ENCODE data around the gene EEF1G.
A peak's percentile ranks its signal among the peaks of the same experiment; 100 is the strongest.

EEF1G gene

DNA sequence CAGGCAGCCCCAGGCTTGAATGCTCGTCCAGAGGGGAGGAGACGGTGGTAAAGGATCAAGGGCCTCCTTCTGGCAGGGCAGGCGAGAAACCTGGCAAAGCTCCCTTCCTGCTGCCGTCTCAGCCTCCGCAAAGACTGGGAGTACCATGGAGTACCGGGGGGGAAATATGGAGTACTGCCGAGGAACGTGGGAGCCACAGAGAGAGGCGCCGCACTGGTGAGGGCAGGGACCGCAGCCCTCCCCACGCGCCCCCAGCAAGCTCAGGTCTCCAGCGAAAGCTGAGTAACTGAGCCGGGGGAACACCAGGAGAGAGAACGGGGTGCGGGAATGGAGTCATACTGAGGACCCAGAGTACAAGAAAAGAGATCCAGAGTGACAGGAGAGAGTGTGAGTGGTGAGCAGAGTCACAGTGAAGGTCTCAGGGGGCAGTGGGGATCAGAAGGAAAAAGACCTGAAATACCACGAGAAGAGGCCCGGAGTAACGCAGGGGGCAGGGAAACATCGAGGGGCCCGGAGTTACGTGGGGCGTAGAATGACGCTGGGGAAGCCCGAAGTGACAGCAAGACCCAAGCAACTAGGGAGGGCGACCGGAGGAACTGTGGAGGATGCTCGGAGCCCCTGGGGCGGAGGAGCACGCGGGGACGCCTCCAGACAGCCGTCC is 38.1 kb upstream of the EEF1G start:
- H3K9ac ChIP-seq (ENCODE audit: low read length in 2 of 2), result peak overlapping the region; percentile 86 to 93
- H3K4me1 ChIP-seq (ENCODE audit: control insufficient read depth, insufficient read depth, low read length), result peaks cover 33% of the 10 kb centered on the region
- H3K36me3 ChIP-seq (ENCODE audit: control insufficient read depth in 2 of 2, insufficient read depth in 2 of 2, low read length in 2 of 2), result peaks cover 11% of the 10 kb centered on the region in 2 donors
- H3K4me3 ChIP-seq (ENCODE audit: low read length in 2 of 2), result peak overlapping the region; percentile 84 to 87
- no peaks in the 10 kb centered on the region for H3K9me3 ChIP-seq (ENCODE audit: control insufficient read depth in 2 of 2, low read length in 2 of 2)
- no peaks in the 10 kb centered on the region for H3K27me3 ChIP-seq (ENCODE audit: control insufficient read depth in 1 of 2, insufficient read depth in 2 of 2, low read length in 2 of 2)
- H3K27ac ChIP-seq (ENCODE audit: low read length), result peak overlapping the region; percentile 88

DNA sequence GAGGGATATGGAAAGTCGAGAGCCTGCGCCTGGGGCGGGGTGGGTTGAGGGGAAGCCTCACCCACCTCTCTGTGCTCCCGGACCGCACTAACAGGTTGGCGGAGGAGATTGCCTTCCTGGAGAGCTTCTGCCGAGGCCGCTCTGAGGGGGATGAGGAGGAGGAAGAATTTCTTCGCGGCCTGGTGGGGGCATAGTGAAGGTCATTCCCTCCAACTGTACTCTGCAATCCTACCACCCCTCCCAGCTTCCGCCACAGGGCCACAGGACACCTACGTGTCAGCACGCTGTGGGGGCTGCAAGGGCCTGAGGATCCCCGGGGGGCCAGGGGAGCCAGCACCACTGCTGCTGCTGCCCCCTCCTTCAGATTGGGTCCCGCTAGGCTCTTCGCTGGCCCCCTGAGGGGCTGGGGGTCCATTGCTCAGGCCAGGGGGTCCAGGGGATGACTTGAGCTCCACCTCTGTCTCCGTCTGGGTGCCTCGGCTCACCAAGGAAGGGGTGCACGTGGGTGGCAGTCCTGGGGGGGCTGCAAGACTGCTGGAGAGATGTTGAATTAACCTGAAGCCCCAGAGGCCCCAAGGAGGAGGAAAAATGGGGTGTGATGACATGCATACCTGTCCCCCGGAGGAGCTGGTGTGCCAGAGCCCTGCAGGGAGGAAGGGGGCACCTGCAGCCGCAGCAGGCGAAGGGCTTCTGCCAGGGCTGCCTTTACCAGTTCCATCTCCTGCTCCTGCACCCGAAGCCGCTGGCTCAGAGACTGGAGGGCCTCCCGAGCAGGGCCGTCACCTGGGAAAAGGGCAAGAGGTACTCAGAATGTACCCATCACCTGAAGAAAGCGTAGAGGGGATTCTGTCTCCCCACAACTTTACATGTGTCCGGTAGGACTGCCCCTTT is 37.4 kb upstream of the EEF1G start:
- peaks cover 33% of the 10 kb centered on the region for H3K4me1 ChIP-seq (ENCODE audit: control insufficient read depth, insufficient read depth, low read length)
- peak overlapping the region; percentile 86 to 93 for H3K9ac ChIP-seq (ENCODE audit: low read length in 2 of 2)
- peaks cover 12 to 13% of the 10 kb centered on the region in 2 donors for H3K36me3 ChIP-seq (ENCODE audit: control insufficient read depth in 2 of 2, insufficient read depth in 2 of 2, low read length in 2 of 2)
- H3K9me3 ChIP-seq (ENCODE audit: control insufficient read depth in 2 of 2, low read length in 2 of 2), result no peaks in the 10 kb centered on the region
- H3K27me3 ChIP-seq (ENCODE audit: control insufficient read depth in 1 of 2, insufficient read depth in 2 of 2, low read length in 2 of 2), result no peaks in the 10 kb centered on the region
- peak overlapping the region; percentile 84 to 87 for H3K4me3 ChIP-seq (ENCODE audit: low read length in 2 of 2)
- peak overlapping the region; percentile 88 for H3K27ac ChIP-seq (ENCODE audit: low read length)

DNA sequence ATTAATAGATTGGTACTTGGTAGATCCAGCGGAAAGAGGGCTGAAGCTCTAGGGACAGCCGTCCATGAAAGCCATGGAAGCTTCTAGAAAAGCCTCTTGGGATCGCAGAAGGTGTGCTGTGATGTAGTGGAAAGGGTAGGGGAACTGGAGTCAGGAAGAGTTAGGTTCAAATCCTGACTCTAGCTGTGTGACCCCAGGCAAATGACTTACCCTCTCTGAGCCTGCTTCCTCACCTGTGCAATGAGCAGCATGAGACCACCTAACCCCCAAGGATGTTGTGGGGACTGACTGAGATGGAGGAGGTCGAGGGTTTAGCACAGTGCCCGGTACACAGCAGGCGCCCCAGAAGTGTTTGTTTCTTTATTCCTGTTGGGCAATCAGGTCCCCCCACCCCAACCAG is 36.7 kb upstream of the EEF1G start:
- no peaks in the 10 kb centered on the region for H3K27me3 ChIP-seq (ENCODE audit: control insufficient read depth in 1 of 2, insufficient read depth in 2 of 2, low read length in 2 of 2)
- H3K27ac ChIP-seq (ENCODE audit: low read length), result no peak overlapping the region
- peaks cover 35% of the 10 kb centered on the region for H3K4me1 ChIP-seq (ENCODE audit: control insufficient read depth, insufficient read depth, low read length)
- peaks cover 14 to 18% of the 10 kb centered on the region in 2 donors for H3K36me3 ChIP-seq (ENCODE audit: control insufficient read depth in 2 of 2, insufficient read depth in 2 of 2, low read length in 2 of 2)
- H3K4me3 ChIP-seq (ENCODE audit: low read length in 2 of 2), result no peak overlapping the region
- H3K9ac ChIP-seq (ENCODE audit: low read length in 2 of 2), result no peak overlapping the region
- H3K9me3 ChIP-seq (ENCODE audit: control insufficient read depth in 2 of 2, low read length in 2 of 2), result no peaks in the 10 kb centered on the region

DNA sequence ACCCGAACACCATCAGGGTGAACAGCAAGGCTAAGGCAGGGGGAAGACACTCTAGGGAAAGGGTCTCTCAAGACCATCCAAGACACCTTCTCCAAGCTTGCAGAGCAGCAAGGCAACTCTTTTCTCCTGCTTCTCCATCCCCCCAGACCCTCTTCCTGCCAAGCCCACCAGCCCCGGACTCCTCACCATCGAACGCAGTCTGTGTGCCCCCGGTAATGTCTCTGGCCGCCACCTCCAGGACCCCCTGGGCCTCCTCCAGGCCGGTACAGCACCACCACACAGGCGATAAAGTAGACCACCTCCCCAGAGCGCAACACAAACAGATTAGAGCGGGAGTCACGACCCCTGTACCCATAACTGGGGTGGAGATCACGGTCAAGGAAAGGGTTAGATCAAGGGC is 35.1 kb upstream of the EEF1G start:
- H3K36me3 ChIP-seq (ENCODE audit: control insufficient read depth in 2 of 2, insufficient read depth in 2 of 2, low read length in 2 of 2), result peaks cover 14 to 16% of the 10 kb centered on the region in 2 donors
- peaks cover 36% of the 10 kb centered on the region for H3K4me1 ChIP-seq (ENCODE audit: control insufficient read depth, insufficient read depth, low read length)
- H3K27ac ChIP-seq (ENCODE audit: low read length), result no peak overlapping the region
- H3K9me3 ChIP-seq (ENCODE audit: control insufficient read depth in 2 of 2, low read length in 2 of 2), result no peaks in the 10 kb centered on the region
- no peak overlapping the region for H3K4me3 ChIP-seq (ENCODE audit: low read length in 2 of 2)
- no peaks in the 10 kb centered on the region for H3K27me3 ChIP-seq (ENCODE audit: control insufficient read depth in 1 of 2, insufficient read depth in 2 of 2, low read length in 2 of 2)
- peak overlapping the region in 1 of 2 donors; percentile 5 for H3K9ac ChIP-seq (ENCODE audit: low read length in 2 of 2)

DNA sequence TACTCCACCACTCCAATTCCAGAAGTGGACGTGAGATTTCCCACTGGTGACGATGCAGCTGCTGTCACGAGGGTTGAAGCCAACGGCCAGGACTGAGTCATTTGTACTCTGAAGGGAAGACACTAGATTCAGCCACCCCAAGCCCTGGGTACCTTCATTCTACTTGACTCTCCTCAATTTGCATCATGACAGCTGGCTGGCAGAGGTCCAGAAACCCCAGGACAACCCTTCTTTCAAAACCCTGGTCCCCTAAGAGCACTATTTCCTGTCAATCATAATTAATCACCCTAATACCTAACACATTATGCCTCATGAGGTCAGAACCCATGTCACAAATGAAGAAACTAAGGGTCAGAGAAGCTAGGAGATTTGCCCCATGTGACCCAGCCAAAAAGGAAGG is 34.0 kb upstream of the EEF1G start:
- Histone ChIP-seq H3K4me1 (ENCODE audit: control insufficient read depth, insufficient read depth, low read length) (peaks cover 34% of the 10 kb centered on the region), H3K4me3 (ENCODE audit: low read length in 2 of 2) (no peak overlapping the region), H3K9me3 (ENCODE audit: control insufficient read depth in 2 of 2, low read length in 2 of 2) (no peaks in the 10 kb centered on the region), H3K36me3 (ENCODE audit: control insufficient read depth in 2 of 2, insufficient read depth in 2 of 2, low read length in 2 of 2) (peaks cover 14 to 16% of the 10 kb centered on the region in 2 donors), H3K27ac (ENCODE audit: low read length) (no peak overlapping the region), H3K9ac (ENCODE audit: low read length in 2 of 2) (no peak overlapping the region), H3K27me3 (ENCODE audit: control insufficient read depth in 1 of 2, insufficient read depth in 2 of 2, low read length in 2 of 2) (no peaks in the 10 kb centered on the region)

DNA sequence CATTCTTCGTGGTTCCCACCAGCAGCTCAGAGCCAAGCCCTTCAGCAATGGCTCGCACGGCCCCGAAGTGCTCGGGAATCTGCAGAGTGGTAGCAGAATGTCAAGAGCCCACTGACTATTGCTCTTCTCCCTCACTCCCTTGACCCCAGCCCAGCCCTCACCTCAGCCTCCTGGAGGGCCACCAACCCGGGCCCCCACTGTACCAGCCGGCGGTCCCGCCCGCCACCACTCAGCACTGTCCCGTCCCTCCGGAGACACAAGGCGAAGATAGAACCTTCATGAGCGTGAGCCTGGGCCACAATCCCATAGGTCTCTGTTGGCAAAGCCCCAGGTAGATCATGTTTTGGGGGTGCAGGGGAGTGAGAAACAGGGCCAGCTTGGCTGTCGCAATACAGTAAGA is 32.2 kb upstream of the EEF1G start:
- H3K36me3 ChIP-seq (ENCODE audit: control insufficient read depth in 2 of 2, insufficient read depth in 2 of 2, low read length in 2 of 2), result peaks cover 14 to 16% of the 10 kb centered on the region in 2 donors

DNA sequence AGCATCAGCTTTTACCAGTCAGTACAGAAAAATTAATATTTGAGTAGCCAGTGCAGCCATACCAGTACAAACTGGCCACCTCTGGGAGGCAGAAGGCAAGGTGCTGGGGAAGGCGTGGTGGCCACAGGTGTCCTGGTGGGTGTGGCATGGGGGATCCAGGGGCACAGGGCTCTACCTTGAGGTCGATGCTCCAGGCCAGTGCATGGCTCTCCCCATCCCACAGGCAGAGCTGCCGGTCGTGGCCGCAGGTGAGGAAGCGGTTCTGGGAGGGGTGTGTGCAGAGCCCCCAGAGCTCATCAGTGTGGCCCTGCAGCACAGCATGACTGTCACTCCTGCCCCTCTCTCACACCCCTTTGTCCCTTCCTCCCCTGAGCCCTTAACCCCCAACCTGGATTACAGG is 31.8 kb upstream of the EEF1G start:
- H3K27me3 ChIP-seq (ENCODE audit: control insufficient read depth in 1 of 2, insufficient read depth in 2 of 2, low read length in 2 of 2), result no peaks in the 10 kb centered on the region
- H3K9me3 ChIP-seq (ENCODE audit: control insufficient read depth in 2 of 2, low read length in 2 of 2), result no peaks in the 10 kb centered on the region
- no peak overlapping the region for H3K9ac ChIP-seq (ENCODE audit: low read length in 2 of 2)
- H3K27ac ChIP-seq (ENCODE audit: low read length), result no peak overlapping the region
- H3K36me3 ChIP-seq (ENCODE audit: control insufficient read depth in 2 of 2, insufficient read depth in 2 of 2, low read length in 2 of 2), result peaks cover 14 to 16% of the 10 kb centered on the region in 2 donors
- no peak overlapping the region for H3K4me3 ChIP-seq (ENCODE audit: low read length in 2 of 2)
- H3K4me1 ChIP-seq (ENCODE audit: control insufficient read depth, insufficient read depth, low read length), result peaks cover 34% of the 10 kb centered on the region

More for the DNA sequence above, 32.2 kb upstream of the EEF1G start:
- Histone ChIP-seq H3K4me1 (ENCODE audit: control insufficient read depth, insufficient read depth, low read length) (peaks cover 33% of the 10 kb centered on the region), H3K27me3 (ENCODE audit: control insufficient read depth in 1 of 2, insufficient read depth in 2 of 2, low read length in 2 of 2) (no peaks in the 10 kb centered on the region), H3K9me3 (ENCODE audit: control insufficient read depth in 2 of 2, low read length in 2 of 2) (no peaks in the 10 kb centered on the region), H3K27ac (ENCODE audit: low read length) (no peak overlapping the region), H3K4me3 (ENCODE audit: low read length in 2 of 2) (no peak overlapping the region), H3K9ac (ENCODE audit: low read length in 2 of 2) (no peak overlapping the region)

DNA sequence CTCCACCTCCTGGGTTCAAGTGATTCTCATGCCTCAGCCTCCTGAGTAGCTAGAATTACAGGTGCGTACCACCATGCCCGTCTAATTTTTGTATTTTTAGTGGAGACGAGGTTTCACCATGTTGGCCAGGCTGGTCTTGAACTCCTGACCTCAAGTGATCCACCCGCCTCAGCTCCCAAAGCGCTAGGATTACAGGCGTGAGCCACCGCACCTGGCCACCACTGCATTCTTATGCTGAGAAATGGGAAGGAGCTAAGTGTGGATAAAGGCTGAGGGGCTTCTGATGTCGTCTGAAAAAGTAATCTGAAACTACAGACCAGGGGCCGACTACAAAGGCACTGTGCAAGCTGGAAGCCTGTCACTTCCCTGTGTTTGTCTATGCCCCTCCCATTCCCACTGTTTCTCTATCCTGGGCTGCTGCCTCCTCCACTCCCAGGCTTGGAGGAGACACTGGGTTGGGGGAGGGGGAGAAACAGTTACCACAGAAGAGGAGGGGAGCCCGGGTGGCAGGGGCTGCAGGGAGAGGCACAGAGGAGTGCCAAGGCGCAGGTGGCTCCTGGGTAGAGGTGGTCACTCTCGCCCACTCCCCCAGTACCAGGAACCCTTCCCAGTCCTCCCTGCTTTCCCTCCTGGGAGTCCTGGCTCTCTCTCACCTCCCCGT is 30.9 kb upstream of the EEF1G start:
- Histone ChIP-seq H3K36me3 (ENCODE audit: control insufficient read depth in 2 of 2, insufficient read depth in 2 of 2, low read length in 2 of 2) (peaks cover 14% of the 10 kb centered on the region in 2 donors), H3K27me3 (ENCODE audit: control insufficient read depth in 1 of 2, insufficient read depth in 2 of 2, low read length in 2 of 2) (no peaks in the 10 kb centered on the region), H3K4me3 (ENCODE audit: low read length in 2 of 2) (no peak overlapping the region), H3K9ac (ENCODE audit: low read length in 2 of 2) (peak overlapping the region in 1 of 2 donors; percentile 13), H3K27ac (ENCODE audit: low read length) (no peak overlapping the region), H3K9me3 (ENCODE audit: control insufficient read depth in 2 of 2, low read length in 2 of 2) (no peaks in the 10 kb centered on the region), H3K4me1 (ENCODE audit: control insufficient read depth, insufficient read depth, low read length) (peaks cover 38% of the 10 kb centered on the region)

DNA sequence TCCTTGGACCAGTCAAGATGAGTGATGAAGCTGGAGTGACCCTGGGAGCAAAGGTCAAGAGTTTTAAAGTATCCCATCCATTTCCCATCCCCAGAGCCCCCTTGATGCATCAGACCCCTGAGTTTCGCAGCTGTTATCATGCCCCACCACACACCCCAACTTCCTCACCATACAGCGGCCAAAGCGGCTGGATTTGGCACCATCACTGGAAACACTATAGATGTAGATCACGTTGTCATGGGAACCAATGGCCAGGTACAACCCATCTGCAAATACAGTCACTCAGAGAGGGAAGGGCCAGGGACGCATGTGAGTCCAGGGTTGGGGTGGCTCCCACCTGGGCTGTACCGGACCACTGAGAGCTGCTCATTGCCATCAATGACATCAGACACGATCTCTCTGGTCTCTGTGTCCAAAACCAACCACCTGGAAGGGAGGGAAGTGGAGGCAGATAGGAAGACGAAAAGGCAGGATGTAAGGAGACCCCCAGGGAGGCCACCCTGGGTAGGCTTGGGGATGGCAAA is 30.1 kb upstream of the EEF1G start:
- Histone ChIP-seq H3K9me3 (ENCODE audit: control insufficient read depth in 2 of 2, low read length in 2 of 2) (no peaks in the 10 kb centered on the region), H3K27me3 (ENCODE audit: control insufficient read depth in 1 of 2, insufficient read depth in 2 of 2, low read length in 2 of 2) (no peaks in the 10 kb centered on the region), H3K9ac (ENCODE audit: low read length in 2 of 2) (no peak overlapping the region), H3K27ac (ENCODE audit: low read length) (no peak overlapping the region), H3K4me3 (ENCODE audit: low read length in 2 of 2) (no peak overlapping the region), H3K4me1 (ENCODE audit: control insufficient read depth, insufficient read depth, low read length) (peaks cover 42% of the 10 kb centered on the region), H3K36me3 (ENCODE audit: control insufficient read depth in 2 of 2, insufficient read depth in 2 of 2, low read length in 2 of 2) (peaks cover 10 to 12% of the 10 kb centered on the region in 2 donors)

DNA sequence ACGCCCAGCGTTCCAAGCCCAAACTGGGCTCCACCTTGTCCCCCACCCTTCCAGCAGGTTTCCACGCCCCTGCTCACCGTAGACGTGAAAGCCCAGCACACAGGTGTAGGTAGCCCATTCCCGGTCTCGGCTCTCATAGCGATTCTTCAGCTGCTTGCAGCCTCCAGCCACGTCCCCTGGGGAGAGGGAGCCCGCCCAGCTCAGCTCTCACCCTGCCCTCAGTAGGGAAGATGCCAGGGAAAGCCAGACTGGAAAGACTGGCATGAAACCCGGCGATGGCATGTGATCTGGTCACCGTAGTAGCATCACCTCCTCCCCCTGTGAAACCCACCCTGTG is 29.3 kb upstream of the EEF1G start:
- Histone ChIP-seq H3K9me3 (ENCODE audit: control insufficient read depth in 2 of 2, low read length in 2 of 2) (no peaks in the 10 kb centered on the region), H3K27ac (ENCODE audit: low read length) (peak overlapping the region; percentile 89), H3K9ac (ENCODE audit: low read length in 2 of 2) (peak overlapping the region; percentile 52 to 72), H3K4me1 (ENCODE audit: control insufficient read depth, insufficient read depth, low read length) (peaks cover 50% of the 10 kb centered on the region), H3K27me3 (ENCODE audit: control insufficient read depth in 1 of 2, insufficient read depth in 2 of 2, low read length in 2 of 2) (no peaks in the 10 kb centered on the region), H3K36me3 (ENCODE audit: control insufficient read depth in 2 of 2, insufficient read depth in 2 of 2, low read length in 2 of 2) (peaks cover 10 to 12% of the 10 kb centered on the region in 2 donors), H3K4me3 (ENCODE audit: low read length in 2 of 2) (peak overlapping the region; percentile 72 to 89)
